GM12801 (cell line): ENCODE measurements around the gene GSKIP.

Experiments
- TF ChIP-seq, protein P1 (sequence below): IDR thresholded peaks from one replicate; pipeline ENCODE4 v1.5.1; 2011; ENCODE audit warnings: control low read depth; ENCODE audit not compliant: insufficient read length; ENCODE audit errors: extremely low read depth

The GSKIP gene, protein sequence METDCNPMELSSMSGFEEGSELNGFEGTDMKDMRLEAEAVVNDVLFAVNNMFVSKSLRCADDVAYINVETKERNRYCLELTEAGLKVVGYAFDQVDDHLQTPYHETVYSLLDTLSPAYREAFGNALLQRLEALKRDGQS

DNA sequence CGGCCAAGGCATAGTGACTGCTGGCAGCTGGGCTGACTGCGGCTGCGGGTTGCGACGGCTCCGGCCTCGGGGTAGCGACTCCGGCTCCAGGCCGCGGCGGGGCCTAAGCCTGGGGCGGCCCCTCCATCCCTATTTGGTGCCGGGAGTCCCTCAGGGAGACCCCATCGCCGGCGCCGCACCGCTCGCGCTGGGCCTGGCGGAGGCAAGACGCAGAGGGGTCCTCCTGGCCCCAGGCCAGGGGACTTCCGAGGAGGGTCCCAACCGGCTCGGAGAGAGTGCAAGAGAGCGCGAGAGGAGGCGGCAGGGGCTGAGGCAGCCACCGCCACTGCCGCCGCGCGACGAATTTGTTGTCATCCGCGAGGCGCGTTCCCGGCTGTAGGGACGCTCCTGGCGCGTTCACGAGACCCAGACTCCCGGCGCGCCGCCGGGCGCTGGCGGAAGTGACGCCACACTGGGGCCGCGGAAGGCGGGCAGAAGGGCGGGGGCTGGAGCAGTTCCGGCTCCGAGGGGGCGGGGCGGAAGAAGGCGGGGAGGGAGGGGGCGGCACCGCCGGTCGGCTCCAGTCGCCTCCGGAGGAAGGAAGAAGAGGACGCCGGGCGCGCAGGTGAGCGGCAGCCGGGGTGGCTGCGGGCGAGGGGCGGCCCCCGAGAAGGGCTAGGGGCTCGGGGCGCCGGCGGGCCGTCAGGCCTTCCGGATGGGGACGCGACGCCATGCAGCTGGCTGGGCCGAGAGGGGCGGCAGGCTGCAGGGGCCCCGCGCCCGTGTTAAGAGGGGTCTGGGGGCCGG is at the start of gene GSKIP, which contains the start of gene ATG2B:
Gene GSKIP, plus strand, starts transcription at position 562 of the 786 bp plus-strand sequence. CDS start 18,722 bp downstream, outside the sequence.
Gene ATG2B, minus strand, starts transcription at position 377 of the 786 bp plus-strand sequence. Its CDS starts 365 bp downstream, at position 12.
- TF ChIP-seq, protein P1, sequence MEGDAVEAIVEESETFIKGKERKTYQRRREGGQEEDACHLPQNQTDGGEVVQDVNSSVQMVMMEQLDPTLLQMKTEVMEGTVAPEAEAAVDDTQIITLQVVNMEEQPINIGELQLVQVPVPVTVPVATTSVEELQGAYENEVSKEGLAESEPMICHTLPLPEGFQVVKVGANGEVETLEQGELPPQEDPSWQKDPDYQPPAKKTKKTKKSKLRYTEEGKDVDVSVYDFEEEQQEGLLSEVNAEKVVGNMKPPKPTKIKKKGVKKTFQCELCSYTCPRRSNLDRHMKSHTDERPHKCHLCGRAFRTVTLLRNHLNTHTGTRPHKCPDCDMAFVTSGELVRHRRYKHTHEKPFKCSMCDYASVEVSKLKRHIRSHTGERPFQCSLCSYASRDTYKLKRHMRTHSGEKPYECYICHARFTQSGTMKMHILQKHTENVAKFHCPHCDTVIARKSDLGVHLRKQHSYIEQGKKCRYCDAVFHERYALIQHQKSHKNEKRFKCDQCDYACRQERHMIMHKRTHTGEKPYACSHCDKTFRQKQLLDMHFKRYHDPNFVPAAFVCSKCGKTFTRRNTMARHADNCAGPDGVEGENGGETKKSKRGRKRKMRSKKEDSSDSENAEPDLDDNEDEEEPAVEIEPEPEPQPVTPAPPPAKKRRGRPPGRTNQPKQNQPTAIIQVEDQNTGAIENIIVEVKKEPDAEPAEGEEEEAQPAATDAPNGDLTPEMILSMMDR, result no peak

DNA sequence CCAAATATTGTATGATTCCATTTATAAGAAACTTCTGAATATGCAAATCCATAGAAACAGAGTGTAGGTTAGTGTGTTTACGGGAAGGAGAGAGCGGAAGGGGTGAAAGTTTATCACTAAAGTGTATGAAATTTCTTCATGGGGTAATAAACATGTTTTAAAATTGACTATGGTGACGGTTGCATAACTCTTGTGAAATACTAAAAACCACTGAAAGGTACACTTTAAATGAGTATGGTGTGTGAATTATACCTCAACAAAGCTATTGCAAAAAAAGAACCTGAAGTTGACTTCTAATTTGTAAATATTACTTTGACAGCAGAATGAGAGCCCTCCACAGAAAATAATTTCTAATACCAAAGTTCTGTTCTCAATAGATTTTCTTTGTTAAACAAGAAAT is 47.2 kb upstream of the GSKIP start:
- TF ChIP-seq, protein P1, result no peak

DNA sequence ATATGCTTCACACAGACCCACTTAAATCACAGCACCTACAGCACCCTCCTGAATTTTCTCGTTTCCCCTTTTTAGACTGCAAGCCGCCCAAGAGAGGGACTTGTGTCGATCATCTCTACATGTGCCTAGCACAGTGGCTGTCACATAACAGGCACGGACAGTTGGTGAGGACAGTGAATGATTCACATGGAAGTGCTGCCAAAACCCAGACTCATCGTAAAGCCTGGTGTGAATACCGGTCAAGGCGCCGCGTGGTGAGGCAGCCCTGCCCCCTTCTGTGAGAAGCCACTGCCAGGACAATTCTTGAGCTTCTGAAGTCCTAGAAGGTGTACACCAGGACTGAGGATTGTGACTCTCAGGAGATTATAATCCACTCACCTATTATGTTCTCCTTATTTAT is 44.5 kb upstream of the GSKIP start:
- TF ChIP-seq, protein P1, result no peak

DNA sequence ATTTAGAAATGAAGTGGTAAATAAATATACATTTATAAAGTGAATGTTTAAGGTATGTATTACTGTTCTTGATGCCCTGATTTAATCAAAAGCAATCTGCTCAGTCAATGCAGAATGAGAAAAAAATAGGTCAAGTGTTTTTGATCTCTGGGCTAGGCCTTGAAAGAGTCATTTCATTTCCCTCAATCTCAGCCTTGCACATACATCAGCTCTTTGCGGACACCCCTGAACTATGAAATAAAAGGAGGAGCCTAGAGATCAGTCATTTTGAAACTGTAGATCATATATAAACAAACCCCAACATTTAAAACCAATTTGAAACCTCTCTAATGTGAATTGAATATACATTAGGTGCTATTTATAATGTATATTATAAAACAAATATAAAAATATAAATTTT is 42.7 kb upstream of the GSKIP start:
- TF ChIP-seq, protein P1, result no peak

DNA sequence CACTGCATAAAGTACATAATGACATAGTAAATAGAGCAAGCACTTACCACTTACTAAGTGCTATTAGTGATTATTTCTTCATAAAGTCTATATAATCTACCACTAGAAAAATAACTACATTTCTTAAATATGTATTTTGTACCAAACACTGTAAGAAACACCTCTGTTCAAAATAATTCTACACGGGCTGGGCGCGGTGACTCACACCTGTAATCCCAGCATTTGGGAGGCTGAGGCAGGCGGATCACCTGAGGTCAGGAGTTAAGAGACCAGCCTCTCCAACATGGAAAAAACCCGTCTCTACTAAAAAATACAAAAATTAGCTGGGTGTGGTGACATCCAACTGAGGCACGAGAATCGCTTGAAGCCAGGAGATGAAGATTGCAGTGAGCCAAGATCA is 39.1 kb upstream of the GSKIP start:
- TF ChIP-seq, protein P1, result no peak

DNA sequence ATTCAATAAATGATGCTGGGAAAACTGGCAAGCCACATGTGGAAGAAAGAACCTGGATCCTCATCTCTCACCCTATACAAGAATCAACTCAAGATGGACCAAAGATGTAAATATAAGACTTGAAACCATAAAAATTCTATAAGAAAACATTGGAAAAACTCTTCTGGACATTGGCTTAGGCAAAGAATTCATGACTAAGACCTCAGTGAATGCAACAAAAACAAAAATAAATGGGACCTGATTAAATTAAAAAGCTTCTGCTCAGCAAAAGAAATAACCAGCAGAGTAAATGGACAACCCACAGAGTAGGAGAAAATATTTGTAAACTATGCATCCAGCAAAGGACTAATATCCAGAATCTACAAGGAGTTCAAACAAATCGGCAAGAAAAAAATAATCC is 24.8 kb upstream of the GSKIP start:
- TF ChIP-seq, protein P1, result no peak

DNA sequence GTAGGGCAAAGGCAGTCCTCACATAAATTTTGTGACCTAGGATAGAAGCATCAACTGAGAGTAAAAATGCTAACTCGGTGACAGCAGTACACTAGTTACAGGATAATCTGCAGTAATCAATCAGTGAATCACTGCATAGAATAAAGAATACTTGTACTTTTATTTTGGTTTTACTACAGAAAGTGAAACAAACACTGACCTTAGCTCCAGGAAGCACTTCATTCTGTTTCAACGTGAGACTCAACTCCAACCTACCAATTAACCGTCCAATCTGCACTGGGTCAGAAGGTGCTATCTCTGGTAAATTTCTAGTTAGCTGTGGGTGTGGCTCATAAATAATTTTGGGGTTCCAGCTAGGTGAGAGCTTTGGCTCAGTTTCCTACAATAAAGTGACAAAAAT is 22.0 kb upstream of the GSKIP start:
- TF ChIP-seq, protein P1, result no peak
